SJSA1 (cell line): ENCODE measurements around the gene EPN2. TPM values are rescaled to one million over a fixed set of nuclear protein-coding genes. Genes with fewer than 3 reads are reported as not detected.

ENCODE experiments used
- total RNA-seq: library from RNA; depleted of rRNA; stranded (reverse); fragments of >200 nt; shearing (Covaris generic); gene quantifications from 2 replicates; pipeline ENCODE4 v1.2.3, GENCODE V29; 2014; rRNA removed

EPN2 gene
- total RNA-seq, 1 experiment from 2014 or later: 19.9 TPM

Other genes starting within 250 kb of the EPN2 start
- 4.8 and 6.7 TPM in 2 replicates for gene FAM83G, start 232.6 kb upstream of the EPN2 start, total RNA-seq
- gene GRAP, start 190.4 kb upstream of the EPN2 start, total RNA-seq: 1.1 and 3.0 TPM in 2 replicates
- not detected in 2 replicates for gene GRAPL, start 109.8 kb upstream of the EPN2 start, total RNA-seq
- 25.9 and 28.0 TPM in 2 replicates for gene B9D1, start 125.4 kb downstream of the EPN2 start, total RNA-seq
- 0.72 and 7.8 TPM in 2 replicates for gene MAPK7, start 141.1 kb downstream of the EPN2 start, total RNA-seq
- 0.39 TPM in 1 of 2 replicates, not detected in the other for gene MFAP4, start 149.8 kb downstream of the EPN2 start, total RNA-seq
- not detected in 2 replicates for gene RNF112, start 173.9 kb downstream of the EPN2 start, total RNA-seq